HG02571 (cell line): ENCODE results near the gene APBB2.
A peak's percentile ranks its signal among the peaks of the same experiment; 100 is the strongest.

ENCODE experiments used
- ATAC-seq: cut with Tn5 transposase; IDR thresholded peaks from one replicate; pipeline ENCODE4 v1.9.1; 2021; ENCODE audit warnings: mild to moderate bottlenecking, moderate library complexity; ENCODE audit not compliant: unreplicated experiment

The APBB2 gene

GRCh38 chr4:40875507-40876150 is 338.7 kb downstream of the APBB2 start:
- no peak for ATAC-seq

GRCh38 chr4:40874901-40875300 is 339.4 kb downstream of the APBB2 start:
- ATAC-seq = no peak

DNA sequence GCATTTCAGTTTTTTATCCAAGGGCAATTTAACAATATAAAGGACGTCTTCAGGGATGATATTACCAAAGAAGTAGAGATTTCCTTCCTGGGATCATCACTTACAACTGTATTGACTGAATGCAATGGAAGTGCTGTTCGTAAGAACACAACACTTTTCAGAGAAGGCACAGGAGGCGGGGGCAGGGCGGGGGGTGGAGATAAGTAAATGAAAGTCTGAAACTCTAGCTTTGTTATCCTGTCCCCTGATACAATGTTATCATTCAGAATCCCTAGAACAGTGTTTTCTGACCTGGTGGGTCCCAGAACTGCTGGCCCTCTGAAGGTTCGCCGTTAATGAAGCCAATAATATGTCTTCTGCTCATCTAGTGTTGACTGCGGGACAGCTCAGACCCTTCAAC is 340.0 kb downstream of the APBB2 start:
- ATAC-seq = no peak

DNA sequence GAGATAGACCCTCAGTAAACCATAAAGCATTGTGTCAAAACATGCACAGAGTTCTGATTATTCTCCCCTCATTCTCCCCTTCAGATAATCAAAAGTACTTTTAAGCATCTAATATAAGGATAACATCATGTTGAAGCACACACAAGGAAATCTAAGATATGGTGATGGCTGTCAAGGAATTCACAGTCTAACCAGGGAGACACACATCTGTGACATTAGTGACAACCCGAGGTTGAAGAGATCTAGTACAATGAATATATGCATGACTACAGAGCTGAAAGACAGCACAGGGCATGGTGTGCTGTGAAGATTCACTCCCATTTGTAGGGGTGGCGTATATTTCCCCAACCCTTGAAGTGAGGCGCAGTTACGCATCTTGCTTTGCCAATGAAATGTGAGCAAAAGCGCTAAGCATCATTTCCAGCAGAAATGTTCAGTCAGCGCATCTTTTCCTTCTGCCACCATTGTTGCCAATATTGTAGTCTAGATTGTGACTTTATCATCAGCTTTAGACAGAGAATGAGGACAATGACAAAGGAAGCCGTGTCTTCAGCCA is 342.6 kb downstream of the APBB2 start:
- no peak for ATAC-seq

GRCh38 chr4:40870150-40870549 is 344.2 kb downstream of the APBB2 start:
- no peak for ATAC-seq

GRCh38 chr4:40865696-40866095 is 348.6 kb downstream of the APBB2 start:
- ATAC-seq = no peak

DNA sequence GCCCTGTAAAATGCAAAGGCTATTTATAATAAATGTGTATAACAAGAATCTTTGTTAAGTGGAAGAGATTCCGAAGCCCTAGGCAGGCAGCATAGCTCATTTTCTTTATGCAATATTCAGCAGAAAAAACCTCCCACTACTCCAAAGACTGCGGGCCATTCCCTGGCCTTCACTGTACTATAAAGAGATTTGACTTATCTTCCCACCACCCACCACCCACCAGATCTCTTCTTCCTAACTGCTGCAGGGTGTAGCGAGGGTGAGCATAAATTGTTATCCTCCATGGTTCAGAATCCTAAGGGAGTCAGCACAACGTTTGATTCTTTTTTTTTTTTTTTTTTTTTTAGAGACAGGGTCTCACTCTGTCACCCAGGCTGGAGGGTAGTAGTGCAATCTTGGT is 349.8 kb downstream of the APBB2 start:
- ATAC-seq = no peak

DNA sequence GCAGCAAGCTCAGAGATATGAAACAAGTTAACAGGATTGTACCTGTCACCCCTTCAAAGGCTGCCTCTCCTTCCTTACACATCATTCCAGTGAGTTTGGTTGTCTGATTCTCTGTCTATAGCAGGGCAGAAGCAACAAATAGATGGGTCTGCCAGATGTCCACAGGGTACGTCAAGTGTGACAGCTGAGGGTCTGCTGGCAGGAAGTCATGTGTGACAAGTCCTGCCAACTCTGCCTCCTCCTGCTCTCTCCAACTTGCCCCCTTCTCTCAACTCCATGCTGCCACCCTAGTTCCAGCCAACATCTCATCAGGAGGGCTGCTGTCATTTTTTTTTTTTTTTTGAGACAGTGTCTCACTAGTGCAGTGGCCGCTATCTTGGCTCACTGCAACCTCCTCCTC is 355.4 kb downstream of the APBB2 start:
- no peak for ATAC-seq

DNA sequence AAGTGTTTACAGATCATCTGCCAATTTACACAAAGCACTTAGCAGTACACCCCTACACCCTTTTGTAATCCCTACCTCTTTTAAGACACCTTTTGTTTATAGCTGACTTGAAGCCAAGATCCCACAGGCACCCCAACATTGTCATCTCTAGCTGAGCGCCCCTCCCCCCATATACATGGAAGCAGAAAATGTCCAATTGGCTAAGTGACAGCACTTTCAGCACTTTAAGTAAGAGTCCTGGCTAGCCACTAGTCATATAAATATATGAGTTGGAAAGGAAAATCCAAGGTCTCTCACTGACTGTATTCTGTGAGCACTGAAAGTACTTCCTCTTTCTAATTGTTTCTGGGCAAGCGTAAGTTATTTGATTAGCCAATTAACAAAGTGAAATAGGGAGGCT is 356.4 kb downstream of the APBB2 start:
- ATAC-seq = no peak

DNA sequence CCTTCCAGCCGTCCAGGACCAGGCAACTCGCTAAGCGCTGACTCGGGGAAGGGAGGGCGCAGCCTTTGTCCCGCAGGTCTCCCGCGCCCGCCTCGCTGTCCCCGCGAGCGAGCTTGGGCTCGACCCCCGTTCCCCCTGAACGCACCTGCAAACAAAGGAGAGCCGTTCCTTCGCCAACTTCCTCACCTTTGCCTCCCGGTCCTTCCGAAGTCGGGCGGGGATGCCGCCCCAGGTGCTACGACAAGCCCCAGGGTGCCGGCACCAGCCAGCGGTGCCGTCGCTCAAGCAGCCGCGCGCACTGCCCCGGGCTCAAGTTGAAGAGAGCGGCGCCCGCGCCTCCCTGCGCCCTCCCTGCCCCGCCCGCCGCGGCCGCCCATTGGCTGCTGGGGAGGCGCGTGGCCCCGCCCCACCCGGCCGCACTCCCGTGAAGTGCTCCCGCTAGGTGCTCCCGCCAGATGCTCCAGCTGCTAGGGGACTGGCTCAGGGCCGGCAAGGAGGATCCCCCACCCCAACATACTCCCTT is 357.4 kb downstream of the APBB2 start:
- ATAC-seq = peak; percentile 94

DNA sequence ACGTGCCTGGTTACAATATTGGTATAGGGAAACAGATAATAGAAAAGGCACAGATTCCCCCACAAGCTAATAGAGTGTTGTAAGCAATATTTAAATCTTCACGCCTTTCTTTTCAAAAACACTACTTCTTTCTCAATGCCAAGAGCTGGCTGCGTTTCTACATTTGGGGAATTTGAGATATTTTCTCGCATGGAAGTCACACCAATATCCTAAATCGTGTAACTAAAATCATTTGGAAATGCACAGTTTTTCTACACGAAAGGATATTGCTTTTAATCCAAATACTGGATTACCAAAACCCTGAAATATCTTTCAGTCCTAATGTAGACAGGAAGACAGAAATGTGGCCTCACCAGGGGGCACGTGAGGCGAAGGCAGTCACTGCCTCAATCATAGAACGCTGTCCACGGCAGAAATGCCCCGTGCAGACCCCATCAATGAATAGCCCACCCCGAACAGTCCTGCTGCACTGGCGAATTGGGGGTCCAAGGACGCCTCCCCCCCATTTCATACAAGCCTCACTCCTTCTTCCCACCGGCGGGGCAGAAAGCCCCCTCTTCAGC is 358.0 kb downstream of the APBB2 start:
- no peak for ATAC-seq

DNA sequence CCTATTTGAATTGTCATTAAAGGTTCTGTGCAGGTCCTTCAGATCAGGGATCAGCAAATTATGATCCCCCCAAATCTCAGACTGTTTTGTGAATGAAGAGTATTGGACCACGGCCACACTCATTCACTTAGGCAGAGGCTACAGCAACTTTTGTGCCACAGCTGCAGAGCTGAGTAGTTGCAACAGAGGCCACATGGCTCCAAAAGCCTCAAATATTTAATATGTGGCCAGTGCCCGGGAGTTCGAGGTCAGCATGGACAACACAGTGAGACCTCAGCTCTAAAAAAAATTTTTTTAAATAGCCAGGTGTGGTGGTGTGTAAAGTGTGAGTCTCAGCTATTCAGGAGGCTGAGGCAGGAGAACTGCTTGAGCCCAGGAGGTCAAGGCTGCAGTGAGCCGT is 363.8 kb downstream of the APBB2 start:
- ATAC-seq = no peak

GRCh38 chr4:40848940-40849339 is 365.4 kb downstream of the APBB2 start:
- ATAC-seq = no peak

- ATAC-seq = no peak
These were observed 366.1 kb downstream of the APBB2 start for GRCh38 chr4:40848251-40848650.

DNA sequence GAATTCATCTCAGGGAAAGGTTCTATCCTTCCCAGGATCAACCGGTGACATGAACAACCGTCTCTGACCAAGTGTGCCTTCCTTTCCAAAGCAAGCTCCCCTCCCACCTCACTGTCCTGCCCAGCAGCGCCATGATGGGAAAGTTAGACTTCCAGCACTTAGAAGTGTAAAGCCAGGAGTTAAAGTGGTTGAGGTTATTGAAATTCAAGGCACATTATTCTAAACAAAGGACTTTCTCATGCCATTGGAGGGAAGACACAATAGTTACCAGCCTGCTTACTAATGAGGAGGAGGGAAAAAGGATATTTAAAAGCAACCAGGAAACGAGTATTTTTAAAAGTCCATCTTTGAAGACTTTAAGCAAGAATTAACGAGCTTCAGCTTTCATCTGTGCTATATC is 367.8 kb downstream of the APBB2 start:
- ATAC-seq = no peak

DNA sequence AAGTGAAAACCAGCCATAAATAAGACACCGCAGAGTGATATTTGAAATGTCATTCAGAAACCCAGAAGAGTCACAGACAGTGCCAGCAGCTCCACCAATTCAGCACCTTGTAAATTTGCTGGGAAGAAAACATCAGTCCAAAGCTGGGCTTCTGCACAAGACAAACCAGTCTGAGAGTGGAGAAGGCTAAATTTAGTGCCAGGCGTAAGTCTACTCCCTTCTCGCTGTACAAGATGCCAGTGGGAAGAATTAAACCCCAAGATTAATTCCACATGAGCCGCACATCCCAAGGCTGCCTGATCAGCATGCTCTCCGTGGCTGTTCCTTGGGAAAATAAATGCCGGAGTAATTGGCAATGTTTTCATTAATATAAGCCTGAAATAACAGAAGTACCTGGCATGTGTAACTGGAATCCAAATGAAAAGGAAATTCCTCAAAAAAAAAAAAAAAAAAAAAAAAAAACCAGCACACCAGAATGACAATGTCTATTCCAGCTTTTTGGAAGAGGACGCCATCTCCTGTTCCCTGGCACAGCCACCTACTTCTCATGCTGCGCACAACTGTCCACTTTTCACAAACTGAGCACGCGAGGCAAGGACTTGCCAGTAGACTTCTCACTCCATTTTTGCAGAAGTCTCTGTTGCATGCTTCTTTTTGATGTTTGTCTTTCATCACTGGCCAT is 369.0 kb downstream of the APBB2 start:
- no peak for ATAC-seq

DNA sequence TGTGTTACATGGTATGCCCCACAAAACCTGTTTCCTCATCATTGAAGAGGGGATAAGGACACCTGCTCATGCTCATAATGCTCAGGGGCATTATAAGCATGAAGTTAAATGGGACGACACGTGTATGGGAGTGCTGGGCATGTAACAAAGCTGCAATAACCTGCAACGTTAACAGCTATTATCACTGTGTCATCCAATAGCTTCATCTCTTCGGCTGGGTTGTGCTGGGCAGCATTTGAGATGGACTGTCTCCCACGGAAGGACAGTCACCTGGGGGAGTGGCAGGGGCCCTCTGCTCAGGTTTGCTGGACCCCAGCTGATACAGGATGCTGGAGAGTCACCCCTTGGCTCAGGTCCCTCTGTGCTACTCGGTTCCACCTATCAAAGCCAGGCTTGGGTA is 370.1 kb downstream of the APBB2 start:
- ATAC-seq = no peak

DNA sequence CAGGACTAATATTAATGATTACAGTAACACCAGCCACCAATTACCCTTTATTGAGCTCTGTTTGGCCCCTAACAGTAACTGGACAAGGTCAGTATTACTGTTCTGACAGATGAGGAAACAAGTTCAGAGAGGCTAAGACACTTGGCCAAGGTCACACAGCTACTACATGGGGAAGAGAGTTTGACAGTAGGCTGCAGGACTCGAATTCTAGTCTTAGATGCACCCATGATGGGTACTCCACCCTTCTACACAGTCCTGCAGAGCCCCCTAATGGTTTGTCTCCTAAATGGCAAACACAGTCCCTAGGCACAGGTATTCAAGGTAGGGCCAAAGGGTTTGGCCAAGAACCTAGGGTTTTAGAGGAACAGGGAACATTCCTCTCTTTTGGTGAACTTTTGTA is 370.6 kb downstream of the APBB2 start:
- ATAC-seq = peak; percentile 40

GRCh38 chr4:40842725-40843423 is 371.5 kb downstream of the APBB2 start:
- no peak for ATAC-seq

GRCh38 chr4:40842318-40842717 is 372.0 kb downstream of the APBB2 start:
- ATAC-seq = no peak

GRCh38 chr4:40840985-40841571 is 373.3 kb downstream of the APBB2 start:
- peak; percentile 77 for ATAC-seq
